Spleen (tissue), 11 donors: ENCODE data around the gene UNC119B. TPM values are rescaled to one million over a fixed set of nuclear protein-coding genes. Genes with fewer than 3 reads are reported as not detected.
A peak's percentile ranks its signal among the peaks of the same experiment; 100 is the strongest.

ENCODE experiments used
- DNase-seq: peaks from one replicate; pipeline ENCODE4 v3.0.0-alpha.2; 2020
- H3K27ac ChIP-seq, 8 donors: fragments of 200-600 bp; sonication (generic) in 7 of 8; 1 replicate in 4 of 8; 2 replicates in 4 of 8; pipeline versions ENCODE4 v1.5.0 to v1.8.0; 2016 to 2021; ENCODE audit warnings: inconsistent platforms in 4 of 8, mild to moderate bottlenecking in 4 of 8, moderate library complexity in 1 of 8
- H3K27me3 ChIP-seq, 7 donors: fragments of 200-600 bp; sonication (generic) in 6 of 7; replicated peaks in 1 of 7; 1 replicate in 4 of 7; 2 replicates in 3 of 7; pipeline versions ENCODE4 v1.5.0 to v1.8.0; 2016 to 2021; ENCODE audit warnings: inconsistent platforms in 3 of 7, mild to moderate bottlenecking in 1 of 7
- H3K36me3 ChIP-seq, 6 donors: fragments of 200-600 bp; sonication (generic) in 5 of 6; 1 replicate in 4 of 6; 2 replicates in 2 of 6; pipeline versions ENCODE4 v1.5.0 to v1.8.0; 2016 to 2021; ENCODE audit warnings: inconsistent platforms in 2 of 6
- H3K4me1 ChIP-seq, 6 donors: fragments of 200-600 bp; sonication (generic) in 5 of 6; 1 replicate in 3 of 6; 2 replicates in 3 of 6; pipeline versions ENCODE4 v1.5.0 to v1.8.0; 2016 to 2021; ENCODE audit warnings: inconsistent platforms in 3 of 6
- H3K4me3 ChIP-seq, 8 donors: fragments of 200-600 bp; sonication (generic) in 7 of 8; 1 replicate in 4 of 8; 2 replicates in 4 of 8; pipeline versions ENCODE4 v1.5.0 to v1.8.0; 2016 to 2021; ENCODE audit warnings: inconsistent platforms in 4 of 8, mild to moderate bottlenecking in 4 of 8, moderate library complexity in 2 of 8
- H3K9me3 ChIP-seq, 8 donors: fragments of 200-600 bp; sonication (generic) in 7 of 8; 1 replicate in 4 of 8; 2 replicates in 4 of 8; pipeline versions ENCODE4 v1.5.0 to v1.8.0; 2016 to 2021; ENCODE audit warnings: inconsistent platforms in 4 of 8
- POLR2A ChIP-seq, 3 donors: fragments of 450-650 bp; IDR thresholded peaks; one replicate each; pipeline ENCODE4 v1.5.1; 2017; ENCODE audit warnings: antibody characterized with exemption in 3 of 3, mild to moderate bottlenecking in 1 of 3
- POLR2AphosphoS5 ChIP-seq, 3 donors: sonication (generic); formaldehyde crosslinking; IDR thresholded peaks; one replicate each; pipeline ENCODE4 v1.5.1; 2017; ENCODE audit warnings: antibody characterized with exemption in 3 of 3
- WGBS, 5 donors: extraction: QIAGEN DNeasy Blood & Tissue Kit in 3 of 5; methylation state at CpG; one replicate each; pipeline versions ENCODE4 v1.1.5 to v1.1.7; 2013 to 2018; 5-methylcytosine and 5-hydroxymethylcytosine counted together
- intact Hi-C: fragments of 100-400 bp; cut with DNase I; formaldehyde crosslinking; loops from one replicate; pipeline ENCODE4 v1.15.0; 2023; ENCODE audit warnings: low total_unique reads
- polyA plus RNA-seq, 3 donors: library from polyadenylated mRNA; stranded (reverse); fragments of 200-250 nt; gene quantifications; one replicate each; pipeline ENCODE4 v1.2.1, GENCODE V29; 2013
- total RNA-seq, 7 donors: library from RNA; depleted of rRNA in 3 of 7; stranded (reverse); fragments of >200 nt in 3 of 7; fragmentation: NEBNext Ultra II Directional in 4 of 7; extraction: Animal tissue kit (Norgen Biotek cat#: 25700) in 4 of 7; gene quantifications; one replicate each; pipeline versions ENCODE4 v1.1.0 to v1.2.1, GENCODE V29; 2016 to 2021
- TF ChIP-seq, protein P1 (sequence below), 11 experiments: fragments of 200-600 bp in 7 of 11; fragments of 450-650 bp in 4 of 11; sonication (generic) in 4 of 11; IDR thresholded peaks in 8 of 11; conservative IDR thresholded peaks in 3 of 11; 1 replicate in 7 of 11; 2 replicates in 4 of 11; pipeline versions ENCODE4 v1.4.0 to v1.8.0; 2016 to 2021; ENCODE audit warnings: antibody characterized with exemption in 11 of 11, inconsistent platforms in 4 of 11, mild to moderate bottlenecking in 1 of 11
- donor health status: healthy with polysubstance abuse.
- donor health status: DM: no; HTN: no; CAD: no; lungs with moderate emphysema.
- donor health status: DM: no; HTN: no; CAD: no.
- donor health status: Bipolar disorder and iron deficiency.
- donor health status: healthy.
- donor health status: DM: no; HTN: no; CAD: no.
- donor health status: DM: yes; HTN: yes; CAD: no.

Gene UNC119B
- total and polyA plus RNA-seq, 10 donors = 5.5 to 32.2 (median 20.0) TPM

DNA sequence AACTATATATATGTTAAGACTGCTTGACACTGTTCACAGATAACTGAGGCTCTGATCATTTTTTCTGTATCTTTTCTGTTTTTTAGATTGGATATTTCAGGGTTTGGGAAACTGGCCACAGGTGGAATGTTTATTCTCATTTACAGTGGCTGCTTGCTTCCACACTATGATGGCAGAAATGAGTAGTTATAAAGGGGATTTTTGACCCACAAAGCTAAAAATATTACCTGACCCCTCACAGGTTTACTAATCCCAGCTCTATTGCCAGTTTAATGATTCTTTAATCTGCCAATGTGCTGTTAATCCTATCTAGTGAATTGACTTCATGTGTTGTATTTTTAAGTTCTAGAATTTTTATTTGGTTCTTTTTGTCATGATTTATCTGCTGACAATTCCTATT lies 45.0 kb downstream of the UNC119B start:
- Histone ChIP-seq H3K27me3 (no peaks in the 10 kb centered on the region), H3K36me3 (peaks cover 0 to 13% (median 2%) of the 10 kb centered on the region in 6 donors), H3K27ac (no peak overlapping the region), H3K9me3 (peaks cover 3 to 13% (median 9%) of the 10 kb centered on the region in 8 donors), H3K4me3 (no peak overlapping the region), H3K4me1 (peaks cover 0 to 11% (median 0%) of the 10 kb centered on the region in 6 donors)
- intact Hi-C loops = no loop called here
- TF ChIP-seq, protein P1, sequence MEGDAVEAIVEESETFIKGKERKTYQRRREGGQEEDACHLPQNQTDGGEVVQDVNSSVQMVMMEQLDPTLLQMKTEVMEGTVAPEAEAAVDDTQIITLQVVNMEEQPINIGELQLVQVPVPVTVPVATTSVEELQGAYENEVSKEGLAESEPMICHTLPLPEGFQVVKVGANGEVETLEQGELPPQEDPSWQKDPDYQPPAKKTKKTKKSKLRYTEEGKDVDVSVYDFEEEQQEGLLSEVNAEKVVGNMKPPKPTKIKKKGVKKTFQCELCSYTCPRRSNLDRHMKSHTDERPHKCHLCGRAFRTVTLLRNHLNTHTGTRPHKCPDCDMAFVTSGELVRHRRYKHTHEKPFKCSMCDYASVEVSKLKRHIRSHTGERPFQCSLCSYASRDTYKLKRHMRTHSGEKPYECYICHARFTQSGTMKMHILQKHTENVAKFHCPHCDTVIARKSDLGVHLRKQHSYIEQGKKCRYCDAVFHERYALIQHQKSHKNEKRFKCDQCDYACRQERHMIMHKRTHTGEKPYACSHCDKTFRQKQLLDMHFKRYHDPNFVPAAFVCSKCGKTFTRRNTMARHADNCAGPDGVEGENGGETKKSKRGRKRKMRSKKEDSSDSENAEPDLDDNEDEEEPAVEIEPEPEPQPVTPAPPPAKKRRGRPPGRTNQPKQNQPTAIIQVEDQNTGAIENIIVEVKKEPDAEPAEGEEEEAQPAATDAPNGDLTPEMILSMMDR (IDR thresholded peaks at IDR 0.05 in 8 of 11, conservative IDR thresholded peaks at IDR 0.05 in 3 of 11) = no peak
- TF ChIP-seq POLR2AphosphoS5 (IDR thresholded peaks at IDR 0.05) = no peak
- no peak for TF ChIP-seq POLR2A (IDR thresholded peaks at IDR 0.05)
- no peak for DNase-seq

DNA sequence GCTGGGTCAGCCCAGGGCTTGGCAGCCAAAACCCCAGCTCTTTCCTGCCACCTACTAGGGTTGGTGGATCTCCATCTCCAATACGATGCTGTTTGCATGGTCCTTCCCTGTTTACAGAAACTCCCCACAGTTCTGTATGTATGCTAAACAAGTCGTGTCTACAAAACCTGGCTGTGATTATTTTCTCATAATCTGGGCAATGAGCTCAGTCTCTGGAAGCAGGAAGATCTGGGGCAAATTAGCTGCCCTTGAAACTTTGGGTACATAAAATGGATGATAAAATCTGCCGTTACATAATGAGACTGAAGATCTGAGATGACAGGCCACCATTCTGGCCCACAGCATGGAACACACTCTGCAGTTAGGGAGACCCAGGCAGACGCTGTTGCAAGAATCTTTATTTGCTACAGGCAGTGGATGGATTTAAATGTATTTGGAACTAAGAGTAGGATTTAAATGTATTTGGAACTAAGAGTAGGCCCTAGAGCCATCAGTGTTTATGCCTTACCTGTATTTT lies 47.0 kb downstream of the UNC119B start:
- TF ChIP-seq, protein P1 (IDR thresholded peaks at IDR 0.05 in 8 of 11, conservative IDR thresholded peaks at IDR 0.05 in 3 of 11) = no peak
- no peak for TF ChIP-seq POLR2A (IDR thresholded peaks at IDR 0.05)
- TF ChIP-seq POLR2AphosphoS5 (IDR thresholded peaks at IDR 0.05) = no peak
- DNase-seq = no peak
- H3K27ac ChIP-seq = no peak overlapping the region
- no peaks in the 10 kb centered on the region for H3K27me3 ChIP-seq
- peaks cover 3 to 13% (median 9%) of the 10 kb centered on the region in 8 donors for H3K9me3 ChIP-seq
- H3K4me3 ChIP-seq = no peak overlapping the region
- peaks cover 0 to 15% (median 0%) of the 10 kb centered on the region in 6 donors for H3K4me1 ChIP-seq
- intact Hi-C loops = no loop called here
- H3K36me3 ChIP-seq = peaks cover 0 to 33% (median 12%) of the 10 kb centered on the region in 6 donors
- 74 to 92% (median 88%) methylated on average over 4 of the region's 4 CpGs for WGBS, 5 donors

DNA sequence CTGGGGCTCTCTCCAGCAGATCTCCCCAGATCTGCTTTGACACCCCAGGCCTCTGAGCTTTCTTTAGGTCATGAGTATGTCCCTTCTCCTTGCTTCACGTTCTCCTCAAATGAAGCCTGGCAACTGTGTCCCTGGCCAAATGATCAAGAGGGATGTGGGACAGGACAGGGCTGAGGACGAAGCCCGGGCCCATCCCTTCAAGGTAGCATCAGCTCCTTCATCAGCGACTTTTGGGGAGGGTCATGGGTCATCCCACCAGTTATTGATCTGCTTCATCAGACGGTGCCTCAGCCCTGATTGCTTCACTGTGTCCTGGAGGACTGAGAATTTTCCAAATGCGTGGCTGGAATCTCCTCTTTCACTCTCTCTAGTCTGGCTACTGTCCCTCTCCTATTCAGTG lies 47.7 kb downstream of the UNC119B start:
- intact Hi-C loops = no loop called here
- no peak for TF ChIP-seq POLR2A (IDR thresholded peaks at IDR 0.05)
- TF ChIP-seq POLR2AphosphoS5 (IDR thresholded peaks at IDR 0.05) = peak in 1 of 3 donors; percentile 20
- Histone ChIP-seq H3K9me3 (peaks cover 3 to 13% (median 9%) of the 10 kb centered on the region in 8 donors), H3K4me1 (peaks cover 0 to 15% (median 0%) of the 10 kb centered on the region in 6 donors), H3K27me3 (no peaks in the 10 kb centered on the region), H3K4me3 (no peak overlapping the region), H3K27ac (no peak overlapping the region), H3K36me3 (peaks cover 0 to 40% (median 19%) of the 10 kb centered on the region in 6 donors)
- DNase-seq = no peak
- WGBS, 5 donors = 93 to 98% (median 96%) methylated on average over 6 of the region's 6 CpGs

GRCh38 chr12:120758798-120759590 lies 48.7 kb downstream of the UNC119B start:
- intact Hi-C loops = no loop called here
- Histone ChIP-seq H3K4me1 (peaks cover 0 to 15% (median 0%) of the 10 kb centered on the region in 6 donors), H3K36me3 (peaks cover 0 to 50% (median 27%) of the 10 kb centered on the region in 6 donors), H3K27ac (peak overlapping the region in 1 of 8 donors; percentile 31), H3K9me3 (peaks cover 3 to 13% (median 9%) of the 10 kb centered on the region in 8 donors), H3K4me3 (no peak overlapping the region), H3K27me3 (no peaks in the 10 kb centered on the region)
- no peak for TF ChIP-seq POLR2A (IDR thresholded peaks at IDR 0.05)
- no peak for TF ChIP-seq POLR2AphosphoS5 (IDR thresholded peaks at IDR 0.05)
- TF ChIP-seq, protein P1 (IDR thresholded peaks at IDR 0.05 in 8 of 11, conservative IDR thresholded peaks at IDR 0.05 in 3 of 11) = no peak
- no peak for DNase-seq
- WGBS, 5 donors = 92 to 96% (median 93%) methylated on average over 7 of the region's 7 CpGs
